Fibroblast of mammary gland (primary cell): ENCODE measurements around the gene CSF2RB.

Source experiments
- DNase-seq: peaks from one replicate; pipeline ENCODE4 v3.0.0-alpha.2; 2010; ENCODE audit warnings: low read depth
- H3K4me3 ChIP-seq: 2 replicates; pipeline ENCODE4 v1.5.1; 2011; ENCODE audit warnings: low read depth, mild to moderate bottlenecking, low read length, moderate library complexity; ENCODE audit not compliant: control insufficient read depth
- TF ChIP-seq, protein P1 (sequence below): conservative IDR thresholded peaks from 2 replicates; pipeline ENCODE4 v1.5.1; 2011; ENCODE audit warnings: low read depth, low read length, inconsistent platforms; ENCODE audit not compliant: control insufficient read depth, insufficient read depth

CSF2RB gene

DNA sequence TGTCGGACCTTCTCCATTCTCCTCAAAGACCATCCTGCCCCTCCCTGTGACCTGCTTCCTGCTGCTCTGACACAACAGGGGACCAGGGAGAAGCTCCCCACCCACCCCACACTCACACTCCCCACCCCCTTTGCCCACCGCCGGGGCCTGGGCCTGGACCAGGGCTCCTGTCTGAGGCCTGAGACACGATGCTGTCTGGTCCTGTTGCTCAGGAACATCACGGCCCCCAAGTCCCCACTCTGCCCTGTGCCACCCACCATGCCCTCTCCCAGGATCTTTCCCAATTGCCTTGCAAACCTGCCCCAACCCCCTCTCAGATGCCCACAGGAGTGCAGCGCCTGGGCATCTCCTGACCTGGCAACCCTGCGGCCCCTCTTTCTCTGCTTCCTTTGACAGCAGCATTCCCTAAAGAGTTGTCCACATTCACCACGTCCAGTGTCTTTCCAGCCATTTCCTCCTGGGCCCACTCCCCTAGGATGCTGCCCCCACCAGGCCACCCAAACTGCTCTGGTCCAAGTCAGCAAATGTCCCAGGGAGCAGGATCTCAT is 10.8 kb downstream of the CSF2RB start:
- DNase-seq, result no peak
- TF ChIP-seq, protein P1, sequence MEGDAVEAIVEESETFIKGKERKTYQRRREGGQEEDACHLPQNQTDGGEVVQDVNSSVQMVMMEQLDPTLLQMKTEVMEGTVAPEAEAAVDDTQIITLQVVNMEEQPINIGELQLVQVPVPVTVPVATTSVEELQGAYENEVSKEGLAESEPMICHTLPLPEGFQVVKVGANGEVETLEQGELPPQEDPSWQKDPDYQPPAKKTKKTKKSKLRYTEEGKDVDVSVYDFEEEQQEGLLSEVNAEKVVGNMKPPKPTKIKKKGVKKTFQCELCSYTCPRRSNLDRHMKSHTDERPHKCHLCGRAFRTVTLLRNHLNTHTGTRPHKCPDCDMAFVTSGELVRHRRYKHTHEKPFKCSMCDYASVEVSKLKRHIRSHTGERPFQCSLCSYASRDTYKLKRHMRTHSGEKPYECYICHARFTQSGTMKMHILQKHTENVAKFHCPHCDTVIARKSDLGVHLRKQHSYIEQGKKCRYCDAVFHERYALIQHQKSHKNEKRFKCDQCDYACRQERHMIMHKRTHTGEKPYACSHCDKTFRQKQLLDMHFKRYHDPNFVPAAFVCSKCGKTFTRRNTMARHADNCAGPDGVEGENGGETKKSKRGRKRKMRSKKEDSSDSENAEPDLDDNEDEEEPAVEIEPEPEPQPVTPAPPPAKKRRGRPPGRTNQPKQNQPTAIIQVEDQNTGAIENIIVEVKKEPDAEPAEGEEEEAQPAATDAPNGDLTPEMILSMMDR, result no peak
- no peak overlapping the region for H3K4me3 ChIP-seq

DNA sequence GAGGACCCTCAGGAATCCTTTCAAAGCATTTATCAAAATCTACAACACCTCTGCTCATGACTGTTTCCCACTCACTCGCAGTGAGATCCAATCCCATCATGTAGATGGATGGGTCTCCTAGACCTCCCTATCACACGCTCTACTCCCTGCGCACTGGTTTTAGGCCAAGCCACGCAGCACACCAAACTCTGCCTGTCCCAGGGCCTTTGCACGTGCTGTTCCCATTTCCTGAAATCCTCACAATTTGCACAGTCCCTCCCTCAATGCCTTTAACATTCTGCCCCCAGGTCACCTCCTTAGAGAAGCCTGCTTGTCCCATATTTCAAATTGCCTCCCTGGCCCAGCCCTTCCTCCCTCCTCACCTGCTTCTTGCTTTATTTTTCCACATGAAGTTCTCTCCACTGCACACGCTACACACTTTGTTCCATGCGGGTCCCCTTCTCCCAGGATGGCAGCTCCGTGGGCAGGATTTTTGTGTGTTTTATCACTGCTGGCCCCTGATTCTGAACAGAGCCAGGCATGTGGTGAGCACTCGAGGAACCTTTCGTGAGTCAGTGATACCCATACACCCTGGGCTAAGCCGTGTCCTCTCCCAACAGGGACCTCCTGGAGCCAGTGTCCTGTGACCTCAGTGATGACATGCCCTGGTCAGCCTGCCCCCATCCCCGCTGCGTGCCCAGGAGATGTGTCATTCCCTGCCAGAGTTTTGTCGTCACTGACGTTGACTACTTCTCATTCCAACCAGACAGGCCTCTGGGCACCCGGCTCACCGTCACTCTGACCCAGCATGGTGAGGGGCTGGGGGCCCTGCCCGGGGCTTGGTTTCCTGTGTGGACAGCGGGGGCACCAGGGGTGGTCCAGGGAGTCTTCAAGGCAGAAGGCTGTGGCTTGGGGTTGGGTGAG is 12.2 kb downstream of the CSF2RB start:
- no peak for DNase-seq
- TF ChIP-seq, protein P1, result no peak
- no peak overlapping the region for H3K4me3 ChIP-seq

DNA sequence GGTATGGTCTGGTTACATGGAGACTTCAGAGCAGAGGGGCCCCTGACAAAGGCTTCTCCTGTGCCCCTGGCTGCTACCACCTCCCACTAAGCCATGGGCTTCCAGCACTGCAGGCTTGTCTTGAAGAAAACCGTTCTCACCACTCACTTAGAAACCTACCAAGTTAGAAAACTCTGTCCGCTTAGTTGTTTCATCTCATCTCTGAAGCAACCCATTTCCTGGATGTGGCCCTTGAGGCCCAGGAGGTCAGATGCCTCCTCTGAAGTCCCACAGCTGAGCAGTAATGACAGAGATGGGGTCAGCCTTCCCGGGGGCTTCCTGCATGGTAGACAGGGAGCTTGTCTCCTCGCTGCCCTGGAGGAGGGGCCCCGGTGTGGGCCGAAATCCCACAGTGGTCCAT is 12.9 kb downstream of the CSF2RB start:
- TF ChIP-seq, protein P1, result no peak
- H3K4me3 ChIP-seq, result no peak overlapping the region
- no peak for DNase-seq

DNA sequence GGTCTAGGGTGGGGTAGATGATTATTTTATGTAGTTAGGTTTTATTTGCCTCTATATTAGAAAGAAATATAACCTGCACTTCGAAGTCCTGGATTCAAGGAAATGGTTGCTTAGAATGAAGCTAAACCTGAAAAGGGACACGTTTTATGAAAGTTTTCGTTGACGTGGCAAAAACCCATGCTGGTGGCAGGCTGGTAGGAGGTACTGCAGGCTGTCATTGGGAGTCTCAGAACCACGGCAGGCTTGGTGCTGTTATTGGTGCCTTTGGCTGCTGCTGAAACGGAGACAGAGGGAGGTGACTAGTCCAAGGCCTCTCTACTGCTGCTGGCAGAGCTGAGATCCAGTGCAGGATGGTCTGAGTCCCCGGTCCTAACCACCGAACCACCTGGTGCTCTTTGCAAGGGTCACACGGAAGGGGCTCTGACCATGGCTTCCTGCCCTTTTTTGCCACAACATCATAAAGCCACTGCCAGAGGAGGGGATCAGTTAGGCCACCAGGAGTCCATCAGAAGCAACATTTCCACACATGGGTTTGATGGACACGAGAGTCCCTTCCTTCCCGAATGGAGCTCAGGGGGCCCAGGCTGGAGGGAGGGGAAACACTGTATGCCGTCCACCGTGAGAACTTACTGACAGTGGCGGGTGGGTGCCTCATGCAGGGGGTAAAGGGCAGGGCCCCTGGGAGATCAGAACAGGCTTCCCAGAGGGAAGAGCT is 13.4 kb downstream of the CSF2RB start:
- no peak overlapping the region for H3K4me3 ChIP-seq
- TF ChIP-seq, protein P1, result no peak
- no peak for DNase-seq

DNA sequence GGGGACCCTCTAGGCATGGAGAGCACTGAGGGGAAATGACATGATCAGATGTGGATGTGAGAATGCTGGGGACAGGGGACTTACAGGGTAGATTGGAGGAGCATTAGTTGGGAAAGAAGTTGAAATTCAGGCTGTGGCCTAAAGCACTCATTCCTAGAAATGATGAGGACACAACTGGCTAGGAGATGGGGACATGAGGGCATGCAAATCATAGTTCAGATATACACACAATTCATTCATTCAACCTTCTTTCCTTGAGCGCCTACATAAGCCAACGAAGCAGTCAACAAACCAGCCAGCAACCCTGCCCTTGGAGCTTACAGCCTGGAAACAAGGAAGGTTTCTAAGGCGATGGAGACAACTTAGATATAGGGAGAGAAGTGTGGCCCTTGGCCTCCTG is 14.2 kb downstream of the CSF2RB start:
- DNase-seq, result no peak
- TF ChIP-seq, protein P1, result no peak

DNA sequence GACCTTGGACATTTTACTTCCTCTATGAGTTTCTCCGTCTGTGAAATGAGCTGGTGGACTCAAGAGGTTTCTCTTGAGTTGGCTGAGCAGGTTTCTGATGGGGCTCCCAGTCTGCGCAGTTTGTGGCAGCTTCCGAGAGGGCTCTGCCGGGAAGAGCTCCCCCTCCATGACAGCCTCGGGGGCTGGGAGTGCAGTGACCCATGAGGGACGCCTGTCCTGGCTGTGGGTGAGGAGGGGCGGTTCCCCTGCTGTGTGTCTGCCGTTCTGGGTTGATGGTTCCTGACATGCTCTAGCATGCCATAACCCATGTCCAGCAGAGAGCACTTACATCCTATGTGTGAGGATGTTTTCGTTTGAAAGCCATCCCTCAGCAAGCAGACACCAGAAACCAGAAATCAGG is 14.8 kb downstream of the CSF2RB start:
- TF ChIP-seq, protein P1, result no peak
- DNase-seq, result no peak
- no peak overlapping the region for H3K4me3 ChIP-seq

More for the DNA sequence above, 14.2 kb downstream of the CSF2RB start:
- H3K4me3 ChIP-seq, result no peak overlapping the region
